Activated naive CD8-positive, alpha-beta T cell treated with anti-CD3 and anti-CD28 coated beads, Interleukin-2, amount 50 U/mL, for 24 hours (primary cell): ENCODE measurements around the gene PRDM2.
A peak's percentile ranks its signal among the peaks of the same experiment; 100 is the strongest.
"Not testable (repeated sequence)": the region's sequence is repeated elsewhere in the genome, so short reads cannot be mapped to it uniquely, and the experiment has no call there.

Source experiments
- ATAC-seq: fragments of 150-1000 bp; cut with Tn5 transposase; one replicate; pipeline ENCODE4 v1.10.0; 2021
- DNase-seq: peaks from one replicate; pipeline ENCODE4 v3.0.0; 2021
- H3K27ac Mint-ChIP-seq: one replicate; pipeline ENCODE4 v1.8.0; 2021; ENCODE audit warnings: mild to moderate bottlenecking, mixed read lengths
- H3K27me3 Mint-ChIP-seq: one replicate; pipeline ENCODE4 v1.8.0; 2021; ENCODE audit warnings: mixed read lengths
- H3K36me3 Mint-ChIP-seq: one replicate; pipeline ENCODE4 v1.8.0; 2021; ENCODE audit warnings: low read depth, mixed read lengths
- H3K4me1 Mint-ChIP-seq: one replicate; pipeline ENCODE4 v1.8.0; 2021; ENCODE audit warnings: mixed read lengths
- H3K4me3 Mint-ChIP-seq: one replicate; pipeline ENCODE4 v1.8.0; 2021; ENCODE audit warnings: mild to moderate bottlenecking, moderate library complexity, mixed read lengths
- H3K9me3 Mint-ChIP-seq: one replicate; pipeline ENCODE4 v1.8.0; 2021; ENCODE audit warnings: mixed read lengths

Gene PRDM2, protein sequence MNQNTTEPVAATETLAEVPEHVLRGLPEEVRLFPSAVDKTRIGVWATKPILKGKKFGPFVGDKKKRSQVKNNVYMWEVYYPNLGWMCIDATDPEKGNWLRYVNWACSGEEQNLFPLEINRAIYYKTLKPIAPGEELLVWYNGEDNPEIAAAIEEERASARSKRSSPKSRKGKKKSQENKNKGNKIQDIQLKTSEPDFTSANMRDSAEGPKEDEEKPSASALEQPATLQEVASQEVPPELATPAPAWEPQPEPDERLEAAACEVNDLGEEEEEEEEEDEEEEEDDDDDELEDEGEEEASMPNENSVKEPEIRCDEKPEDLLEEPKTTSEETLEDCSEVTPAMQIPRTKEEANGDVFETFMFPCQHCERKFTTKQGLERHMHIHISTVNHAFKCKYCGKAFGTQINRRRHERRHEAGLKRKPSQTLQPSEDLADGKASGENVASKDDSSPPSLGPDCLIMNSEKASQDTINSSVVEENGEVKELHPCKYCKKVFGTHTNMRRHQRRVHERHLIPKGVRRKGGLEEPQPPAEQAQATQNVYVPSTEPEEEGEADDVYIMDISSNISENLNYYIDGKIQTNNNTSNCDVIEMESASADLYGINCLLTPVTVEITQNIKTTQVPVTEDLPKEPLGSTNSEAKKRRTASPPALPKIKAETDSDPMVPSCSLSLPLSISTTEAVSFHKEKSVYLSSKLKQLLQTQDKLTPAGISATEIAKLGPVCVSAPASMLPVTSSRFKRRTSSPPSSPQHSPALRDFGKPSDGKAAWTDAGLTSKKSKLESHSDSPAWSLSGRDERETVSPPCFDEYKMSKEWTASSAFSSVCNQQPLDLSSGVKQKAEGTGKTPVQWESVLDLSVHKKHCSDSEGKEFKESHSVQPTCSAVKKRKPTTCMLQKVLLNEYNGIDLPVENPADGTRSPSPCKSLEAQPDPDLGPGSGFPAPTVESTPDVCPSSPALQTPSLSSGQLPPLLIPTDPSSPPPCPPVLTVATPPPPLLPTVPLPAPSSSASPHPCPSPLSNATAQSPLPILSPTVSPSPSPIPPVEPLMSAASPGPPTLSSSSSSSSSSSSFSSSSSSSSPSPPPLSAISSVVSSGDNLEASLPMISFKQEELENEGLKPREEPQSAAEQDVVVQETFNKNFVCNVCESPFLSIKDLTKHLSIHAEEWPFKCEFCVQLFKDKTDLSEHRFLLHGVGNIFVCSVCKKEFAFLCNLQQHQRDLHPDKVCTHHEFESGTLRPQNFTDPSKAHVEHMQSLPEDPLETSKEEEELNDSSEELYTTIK (N-terminal part only)

DNA sequence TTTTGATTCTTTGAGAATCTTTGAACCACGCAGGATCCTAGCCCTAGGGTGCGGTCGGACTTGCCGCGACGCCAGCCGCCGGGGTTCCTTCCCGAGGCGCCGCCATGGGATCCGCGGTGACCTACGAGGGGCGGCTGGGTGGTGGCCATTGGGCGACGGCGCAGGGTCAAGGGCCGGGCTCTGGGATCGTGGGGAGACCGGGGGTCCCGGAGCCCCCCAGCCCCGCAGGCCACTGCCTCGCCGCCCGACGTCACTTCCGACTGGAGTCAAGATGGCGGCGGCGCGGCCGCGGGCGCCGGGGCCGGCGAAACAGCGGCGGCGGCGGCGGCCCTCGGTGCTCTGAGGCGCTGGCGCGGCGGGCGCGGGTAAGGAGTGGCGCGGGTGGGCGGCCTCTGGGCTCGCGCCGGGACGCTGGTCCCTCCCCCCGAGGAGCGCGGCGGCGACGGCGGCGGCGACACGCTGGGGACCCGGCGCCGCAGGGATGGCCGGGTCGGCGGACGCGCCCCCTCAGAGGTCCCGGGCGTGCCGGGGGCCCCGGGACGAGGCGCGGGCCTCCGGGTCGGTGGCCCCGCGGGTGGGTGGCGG lies at the start of gene PRDM2:
PRDM2 (plus strand) TSS at position 253 of the 585 bp plus-strand sequence. CDS start 15,418 bp downstream, outside the sequence.
- Mint-ChIP-seq H3K4me1 (peaks cover 49% of the 10 kb centered on the region), H3K27ac (peak within 1 kb of the TSS; percentile 97), H3K36me3 (peaks cover 13% of the 10 kb centered on the region), H3K27me3 (no peaks in the 10 kb centered on the region), H3K9me3 (peaks cover 4% of the 10 kb centered on the region), H3K4me3 (peak within 1 kb of the TSS; percentile 93)
- DNase-seq (peak; percentile 69), ATAC-seq (peak; percentile 53)

DNA sequence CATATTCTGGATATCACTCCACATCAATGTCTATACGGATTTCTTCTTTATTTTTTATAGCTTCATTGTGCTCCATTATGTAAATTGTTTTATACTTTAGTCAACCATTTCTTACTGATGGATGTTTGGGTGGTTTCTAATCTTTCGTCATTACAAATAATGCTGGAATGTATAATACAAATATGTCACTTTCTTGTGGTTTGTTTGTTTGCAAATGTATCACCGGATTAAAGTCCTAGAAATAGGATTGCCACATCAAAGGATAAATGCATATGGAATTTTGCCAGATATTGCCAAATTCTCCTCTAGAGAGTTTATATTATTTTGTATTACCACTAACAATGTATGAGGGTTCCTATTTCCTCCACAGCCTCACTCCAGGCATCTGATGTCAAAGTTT lies 48.7 kb upstream of the PRDM2 start:
- Mint-ChIP-seq H3K27ac (no peak overlapping the region), H3K36me3 (peaks cover 1% of the 10 kb centered on the region), H3K4me3 (no peak overlapping the region), H3K4me1 (no peaks in the 10 kb centered on the region), H3K27me3 (peaks cover 2% of the 10 kb centered on the region), H3K9me3 (peaks cover 6% of the 10 kb centered on the region)
- ATAC-seq (no peak), DNase-seq (no peak)

DNA sequence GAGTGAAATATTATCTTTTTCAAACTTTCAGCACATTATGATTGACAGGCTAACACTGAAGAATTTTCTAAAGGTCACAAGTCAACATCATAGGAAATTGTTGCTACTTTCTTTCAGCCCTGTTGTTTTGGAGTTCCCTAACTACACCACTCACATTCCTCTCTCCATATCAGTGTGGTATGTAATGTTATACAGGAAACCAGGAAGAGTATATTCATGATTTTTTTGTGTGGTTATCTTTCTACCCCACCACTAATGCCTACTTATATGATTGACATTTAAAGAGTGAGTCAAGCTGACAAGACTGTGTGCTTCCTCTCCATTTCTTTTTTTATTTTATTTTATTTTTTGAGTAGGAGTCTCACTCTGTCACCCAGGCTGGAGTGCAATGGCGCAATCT lies 47.8 kb upstream of the PRDM2 start:
- peaks cover 1% of the 10 kb centered on the region for H3K36me3 Mint-ChIP-seq
- ATAC-seq (no peak), DNase-seq (no peak)
- no peaks in the 10 kb centered on the region for H3K4me1 Mint-ChIP-seq
- no peak overlapping the region for H3K4me3 Mint-ChIP-seq
- H3K27me3 Mint-ChIP-seq: peaks cover 2% of the 10 kb centered on the region
- H3K9me3 Mint-ChIP-seq: peaks cover 6% of the 10 kb centered on the region
- no peak overlapping the region for H3K27ac Mint-ChIP-seq

DNA sequence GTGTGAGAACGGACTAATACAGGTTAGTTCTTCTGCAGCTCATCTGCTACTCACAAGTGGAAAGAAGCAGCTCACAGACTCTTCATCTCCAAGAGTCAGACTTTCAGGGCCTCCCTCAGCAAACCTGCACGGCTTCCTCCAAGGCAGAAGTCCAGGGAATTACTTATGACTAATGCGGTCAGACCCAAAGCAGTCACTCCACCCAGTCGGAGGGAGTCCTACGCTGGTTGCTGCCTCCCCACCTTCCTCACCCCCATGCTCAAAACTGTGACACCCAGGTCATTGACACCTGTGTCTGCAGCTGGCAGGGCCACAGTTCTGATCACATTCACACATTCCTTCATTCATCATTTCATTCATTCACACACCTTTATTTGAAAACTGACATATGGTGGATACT lies 38.4 kb upstream of the PRDM2 start:
- H3K9me3 Mint-ChIP-seq: peaks cover 4% of the 10 kb centered on the region
- ATAC-seq (no peak), DNase-seq (no peak)
- H3K27ac Mint-ChIP-seq: no peak overlapping the region
- peaks cover 3% of the 10 kb centered on the region for H3K36me3 Mint-ChIP-seq
- no peak overlapping the region for H3K4me3 Mint-ChIP-seq
- H3K4me1 Mint-ChIP-seq: peaks cover 9% of the 10 kb centered on the region
- H3K27me3 Mint-ChIP-seq: peaks cover 2% of the 10 kb centered on the region

DNA sequence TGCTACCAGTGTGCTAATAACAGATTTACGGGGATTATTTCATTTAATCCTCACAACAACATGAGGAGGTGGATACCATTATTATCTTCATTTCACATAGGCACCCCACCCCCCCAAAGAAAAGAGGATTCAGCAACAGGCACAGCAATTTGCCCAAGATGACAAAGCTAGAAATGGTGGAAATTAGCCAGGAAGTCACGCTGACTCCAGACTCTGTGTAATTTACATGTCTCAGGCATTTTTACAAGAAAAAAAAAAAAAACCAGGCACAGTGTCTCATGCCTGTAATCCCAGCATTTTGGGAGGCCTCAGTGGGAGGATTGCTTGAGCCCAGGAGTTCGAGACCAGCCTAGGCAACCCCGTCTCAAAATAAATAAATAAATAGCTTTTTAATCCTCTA lies 37.5 kb upstream of the PRDM2 start:
- peaks cover 2% of the 10 kb centered on the region for H3K27me3 Mint-ChIP-seq
- H3K36me3 Mint-ChIP-seq: peaks cover 3% of the 10 kb centered on the region
- H3K9me3 Mint-ChIP-seq: peaks cover 4% of the 10 kb centered on the region

DNA sequence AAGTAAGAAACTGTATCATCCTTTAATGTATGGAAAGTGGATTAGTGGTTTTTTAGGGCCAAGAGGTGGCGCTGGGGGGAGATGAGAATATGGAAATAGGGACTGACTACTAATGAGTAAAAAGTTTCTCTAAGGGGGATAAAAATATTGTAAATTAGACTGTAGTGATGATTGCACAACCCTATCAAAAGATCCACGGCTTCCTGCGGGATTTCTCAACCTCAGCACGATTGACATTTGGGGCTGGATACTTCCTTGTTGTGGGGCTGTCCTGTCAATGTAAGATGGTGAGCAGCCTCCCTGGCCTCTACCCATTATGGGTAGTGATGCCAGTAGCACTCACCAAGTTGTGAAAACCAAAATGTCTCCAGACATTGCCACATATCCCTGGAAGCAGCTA lies 36.0 kb upstream of the PRDM2 start:
- Mint-ChIP-seq H3K36me3 (peaks cover 3% of the 10 kb centered on the region), H3K9me3 (peaks cover 4% of the 10 kb centered on the region), H3K4me1 (peaks cover 13% of the 10 kb centered on the region), H3K27ac (no peak overlapping the region), H3K27me3 (peaks cover 2% of the 10 kb centered on the region), H3K4me3 (no peak overlapping the region)
- DNase-seq: no peak
- ATAC-seq: no peak

More for the DNA sequence above, 37.5 kb upstream of the PRDM2 start:
- no peak overlapping the region for H3K4me3 Mint-ChIP-seq
- H3K27ac Mint-ChIP-seq: no peak overlapping the region
- DNase-seq (no peak), ATAC-seq (no peak)
- H3K4me1 Mint-ChIP-seq: peaks cover 12% of the 10 kb centered on the region

DNA sequence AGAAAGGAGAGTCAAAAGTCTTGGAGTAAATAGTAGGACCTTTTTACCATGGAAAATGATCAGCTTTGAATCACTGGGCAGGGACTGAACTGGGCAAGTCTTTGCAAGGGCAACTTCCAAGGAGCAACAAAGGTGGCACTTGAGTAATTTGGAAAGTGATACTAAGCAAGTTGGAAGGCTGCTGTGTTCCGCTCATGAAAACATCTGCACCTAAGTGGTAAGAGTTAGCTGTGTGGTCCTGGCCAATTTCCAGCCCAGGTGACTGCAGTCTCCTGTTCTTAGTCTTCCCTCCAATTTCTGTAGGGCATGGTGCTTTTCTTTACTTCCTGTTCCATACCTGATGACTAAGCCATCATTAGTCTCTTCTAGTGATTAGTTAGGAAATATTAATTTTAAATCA lies 35.5 kb upstream of the PRDM2 start:
- Mint-ChIP-seq H3K27ac (no peak overlapping the region), H3K36me3 (peaks cover under 1% of the 10 kb centered on the region), H3K27me3 (no peaks in the 10 kb centered on the region), H3K4me1 (peaks cover 13% of the 10 kb centered on the region), H3K4me3 (no peak overlapping the region), H3K9me3 (peaks cover under 1% of the 10 kb centered on the region)
- no peak for ATAC-seq
- no peak for DNase-seq

DNA sequence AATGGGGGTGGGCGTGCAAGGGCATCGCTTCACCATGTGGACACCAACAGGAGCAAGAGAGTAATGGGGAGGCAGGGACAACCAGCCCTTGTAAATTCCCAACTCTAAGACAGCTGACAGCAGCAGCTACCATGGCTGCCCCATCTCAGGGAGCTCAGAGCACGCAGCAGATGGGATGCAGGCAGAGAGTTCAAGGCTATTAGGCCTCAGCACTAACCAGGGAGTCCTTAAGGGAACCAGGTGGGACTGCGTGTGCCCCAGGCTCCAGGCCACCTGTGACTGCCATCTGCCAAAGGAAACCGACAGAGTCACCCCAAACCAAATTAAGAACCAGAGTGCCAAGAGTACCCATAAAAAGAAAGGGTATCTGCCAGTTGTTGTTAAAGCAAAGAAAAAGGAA lies 33.7 kb upstream of the PRDM2 start:
- no peak for DNase-seq
- H3K9me3 Mint-ChIP-seq: no peaks in the 10 kb centered on the region
- H3K4me3 Mint-ChIP-seq: no peak overlapping the region
- no peak for ATAC-seq
- no peaks in the 10 kb centered on the region for H3K27me3 Mint-ChIP-seq
- no peaks in the 10 kb centered on the region for H3K36me3 Mint-ChIP-seq
- peaks cover 13% of the 10 kb centered on the region for H3K4me1 Mint-ChIP-seq
- no peak overlapping the region for H3K27ac Mint-ChIP-seq

DNA sequence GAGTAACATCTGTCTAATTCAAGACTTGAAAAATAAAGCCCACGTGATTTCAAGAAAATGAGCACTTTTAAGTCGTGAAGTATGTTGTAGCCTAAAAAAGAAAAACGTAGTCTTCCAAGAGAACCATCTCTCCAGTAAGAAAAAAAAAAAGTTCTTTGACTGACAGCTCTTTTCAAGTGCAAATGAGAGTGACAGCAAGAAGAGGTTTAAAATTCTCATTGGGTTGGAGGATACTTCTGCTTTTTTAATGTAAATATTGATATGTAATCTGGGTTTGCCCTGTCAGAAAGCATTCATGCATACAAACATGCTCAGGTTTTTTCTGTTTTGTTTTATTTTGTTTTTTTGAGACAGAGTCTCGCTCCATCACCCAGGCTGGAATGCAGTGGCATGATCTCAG lies 32.3 kb upstream of the PRDM2 start:
- no peak for DNase-seq
- Mint-ChIP-seq H3K27ac (peak overlapping the region; percentile 46), H3K4me1 (peaks cover 13% of the 10 kb centered on the region), H3K36me3 (no peaks in the 10 kb centered on the region), H3K9me3 (no peaks in the 10 kb centered on the region), H3K27me3 (no peaks in the 10 kb centered on the region), H3K4me3 (no peak overlapping the region)
- no peak for ATAC-seq

DNA sequence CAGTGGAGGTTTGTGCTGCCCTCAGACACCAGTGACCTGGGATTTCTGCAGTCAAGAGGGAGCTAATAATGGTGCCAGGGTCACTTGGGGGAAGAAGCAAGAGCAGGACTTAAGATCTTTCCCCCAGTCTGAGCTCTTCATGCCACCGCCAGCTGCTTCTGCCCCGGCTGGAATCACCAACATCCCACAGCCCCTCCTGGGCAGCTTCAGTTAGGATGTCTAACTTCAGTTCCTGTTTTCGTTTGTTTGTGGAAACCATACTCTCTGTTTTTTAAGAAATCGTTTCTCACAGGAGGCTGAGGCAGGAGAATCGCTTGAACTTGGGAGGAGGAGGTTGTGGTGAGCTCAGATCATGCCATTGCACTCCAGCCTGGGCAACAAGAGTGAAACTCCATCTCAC lies 25.6 kb upstream of the PRDM2 start:
- H3K4me3 Mint-ChIP-seq: no peak overlapping the region
- peaks cover 2% of the 10 kb centered on the region for H3K27me3 Mint-ChIP-seq
- no peaks in the 10 kb centered on the region for H3K4me1 Mint-ChIP-seq
- no peaks in the 10 kb centered on the region for H3K36me3 Mint-ChIP-seq
- no peak overlapping the region for H3K27ac Mint-ChIP-seq
- ATAC-seq (no peak), DNase-seq (no peak)
- H3K9me3 Mint-ChIP-seq: no peaks in the 10 kb centered on the region

DNA sequence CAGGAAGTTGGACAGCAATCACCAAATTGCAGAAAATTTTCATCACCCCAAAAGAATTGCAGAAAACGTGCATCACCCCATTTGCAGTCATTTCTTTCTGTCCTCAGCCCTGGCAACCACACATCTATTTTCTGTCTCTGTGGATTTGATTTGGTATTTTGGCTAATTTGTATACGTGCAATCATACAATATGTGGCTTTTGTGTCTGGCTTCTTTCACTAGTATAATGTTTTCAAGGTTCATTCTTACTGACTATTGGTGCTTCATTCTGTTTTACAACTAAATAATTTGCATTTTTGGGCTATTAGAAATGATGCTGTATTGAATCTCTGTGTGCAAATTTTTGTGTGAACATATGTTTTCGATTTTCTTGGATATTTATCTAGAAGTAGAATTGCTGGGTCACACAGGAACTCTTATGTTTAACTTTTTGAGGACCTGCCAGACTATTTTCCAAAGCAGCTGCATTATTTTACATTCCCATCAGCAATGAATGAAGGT lies 24.8 kb upstream of the PRDM2 start:
- no peak overlapping the region for H3K4me3 Mint-ChIP-seq
- H3K36me3 Mint-ChIP-seq: no peaks in the 10 kb centered on the region
- ATAC-seq (no peak), DNase-seq (no peak)
- H3K9me3 Mint-ChIP-seq: no peaks in the 10 kb centered on the region
- peaks cover 3% of the 10 kb centered on the region for H3K27me3 Mint-ChIP-seq
- no peak overlapping the region for H3K27ac Mint-ChIP-seq
- H3K4me1 Mint-ChIP-seq: no peaks in the 10 kb centered on the region

DNA sequence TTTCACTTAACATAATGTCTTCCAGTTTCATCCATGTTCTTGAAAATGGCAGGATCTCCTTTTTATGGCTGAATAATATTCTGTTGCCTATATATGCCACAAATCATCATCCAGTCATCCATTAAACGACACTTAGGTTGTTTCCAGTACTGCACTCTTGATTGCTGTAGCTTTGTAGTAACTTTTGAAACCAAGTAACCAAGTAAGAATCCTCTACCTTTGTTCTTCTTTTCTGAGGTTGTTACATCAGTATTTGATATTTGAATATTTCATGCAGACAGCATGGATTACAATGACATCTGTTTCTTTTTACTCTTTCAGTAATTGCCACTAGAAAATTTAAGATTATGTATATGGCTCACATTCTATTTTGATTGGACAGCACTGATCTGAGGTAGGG lies 22.1 kb upstream of the PRDM2 start:
- no peak overlapping the region for H3K4me3 Mint-ChIP-seq
- ATAC-seq (no peak), DNase-seq (no peak)
- H3K4me1 Mint-ChIP-seq: no peaks in the 10 kb centered on the region
- no peak overlapping the region for H3K27ac Mint-ChIP-seq
- peaks cover 3% of the 10 kb centered on the region for H3K27me3 Mint-ChIP-seq
- no peaks in the 10 kb centered on the region for H3K36me3 Mint-ChIP-seq
- H3K9me3 Mint-ChIP-seq: no peaks in the 10 kb centered on the region

DNA sequence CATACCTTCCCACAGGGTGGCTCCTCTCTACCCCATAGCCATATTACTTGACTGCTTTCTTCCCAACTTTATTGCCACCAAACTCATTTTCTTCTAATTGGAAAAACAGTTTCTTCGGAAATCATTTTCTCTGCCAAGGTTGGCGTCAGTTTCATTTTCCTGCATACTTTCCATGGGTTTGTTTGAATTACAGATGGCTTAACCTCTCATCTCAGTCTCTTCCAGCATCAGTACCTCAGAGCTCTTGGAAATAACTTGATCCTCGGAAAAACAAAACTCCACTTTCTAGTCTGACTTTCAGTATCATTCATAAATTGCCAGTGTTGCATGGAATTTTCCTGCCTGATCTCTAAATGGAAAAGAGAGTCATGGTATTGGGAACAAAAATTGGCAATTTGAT lies 20.3 kb upstream of the PRDM2 start:
- no peak for ATAC-seq
- no peaks in the 10 kb centered on the region for H3K9me3 Mint-ChIP-seq
- H3K4me3 Mint-ChIP-seq: no peak overlapping the region
- H3K27me3 Mint-ChIP-seq: peaks cover 5% of the 10 kb centered on the region
- H3K4me1 Mint-ChIP-seq: no peaks in the 10 kb centered on the region
- H3K36me3 Mint-ChIP-seq: no peaks in the 10 kb centered on the region
- no peak for DNase-seq
- no peak overlapping the region for H3K27ac Mint-ChIP-seq

DNA sequence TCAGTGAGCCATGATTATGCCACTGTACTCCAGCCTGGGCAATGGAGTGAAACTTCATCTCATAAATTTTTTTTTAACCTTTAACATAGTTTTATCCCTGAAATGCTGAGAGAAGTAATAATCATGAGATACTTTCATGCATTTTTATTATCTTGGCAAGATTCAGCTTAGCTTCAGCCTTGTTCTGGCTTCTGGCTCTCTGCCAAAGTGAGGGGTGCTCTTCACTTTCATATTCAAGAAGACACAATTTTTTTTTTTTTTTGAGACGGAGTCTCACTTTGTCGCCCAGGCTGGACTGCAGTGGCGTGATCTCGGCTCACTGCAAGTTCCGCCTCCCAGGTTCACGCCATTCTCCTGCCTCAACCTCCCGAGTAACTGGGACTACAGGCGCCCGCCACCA lies 19.4 kb upstream of the PRDM2 start:
- H3K27ac Mint-ChIP-seq, H3K27me3 Mint-ChIP-seq, H3K36me3 Mint-ChIP-seq, DNase-seq, H3K4me3 Mint-ChIP-seq, H3K9me3 Mint-ChIP-seq, H3K4me1 Mint-ChIP-seq, ATAC-seq: not testable (repeated sequence)
